Central memory CD8-positive, alpha-beta T cell (primary cell): ENCODE measurements around the gene NOM1.

Experiments
- ATAC-seq: fragments of 150-1000 bp; cut with Tn5 transposase; replicated peaks from 2 replicates; pipeline ENCODE4 v1.10.0; 2022; ENCODE audit warnings: mild to moderate bottlenecking, moderate FRiP score, moderate number of reproducible peaks; ENCODE audit not compliant: poor library complexity, severe bottlenecking; ENCODE audit errors: extremely low read depth
- DNase-seq, 2 donors: peaks; one replicate each; pipeline ENCODE4 v3.0.0; 2021; ENCODE audit warnings: low spot score in 2 of 2
- H3K27ac Mint-ChIP-seq: one replicate; pipeline ENCODE4 v1.8.0; 2022; ENCODE audit warnings: low read depth, mild to moderate bottlenecking, moderate library complexity, mixed read lengths
- H3K27me3 Mint-ChIP-seq: one replicate; pipeline ENCODE4 v1.8.0; 2022; ENCODE audit warnings: mixed read lengths
- H3K36me3 Mint-ChIP-seq: one replicate; pipeline ENCODE4 v1.8.0; 2022; ENCODE audit warnings: mild to moderate bottlenecking, moderate library complexity, mixed read lengths; ENCODE audit not compliant: insufficient read depth
- H3K4me1 Mint-ChIP-seq: one replicate; pipeline ENCODE4 v1.8.0; 2022; ENCODE audit warnings: mixed read lengths
- H3K4me3 Mint-ChIP-seq: one replicate; pipeline ENCODE4 v1.8.0; 2022; ENCODE audit warnings: mild to moderate bottlenecking, moderate library complexity, mixed read lengths
- H3K9me3 Mint-ChIP-seq: one replicate; pipeline ENCODE4 v1.8.0; 2022; ENCODE audit warnings: mixed read lengths

Gene NOM1

GRCh38 chr7:157020514-157021070 lies 71.1 kb downstream of the NOM1 start:
- ATAC-seq = no peak
- Mint-ChIP-seq H3K27ac (no peak overlapping the region), H3K27me3 (peaks cover 83% of the 10 kb centered on the region), H3K9me3 (no peaks in the 10 kb centered on the region), H3K4me3 (no peak overlapping the region), H3K36me3 (peaks cover 3% of the 10 kb centered on the region), H3K4me1 (no peaks in the 10 kb centered on the region)
- DNase-seq = no peak

- peaks cover 83% of the 10 kb centered on the region for H3K27me3 Mint-ChIP-seq
- H3K9me3 Mint-ChIP-seq = no peaks in the 10 kb centered on the region
- no peak for DNase-seq
- no peak overlapping the region for H3K4me3 Mint-ChIP-seq
- no peak for ATAC-seq
- peaks cover 2% of the 10 kb centered on the region for H3K36me3 Mint-ChIP-seq
- H3K4me1 Mint-ChIP-seq = no peaks in the 10 kb centered on the region
- no peak overlapping the region for H3K27ac Mint-ChIP-seq
These were observed 71.8 kb downstream of the NOM1 start for GRCh38 chr7:157021071-157021870.

- Mint-ChIP-seq H3K27ac (no peak overlapping the region), H3K36me3 (no peaks in the 10 kb centered on the region), H3K27me3 (peaks cover 83% of the 10 kb centered on the region), H3K4me1 (no peaks in the 10 kb centered on the region), H3K4me3 (no peak overlapping the region), H3K9me3 (no peaks in the 10 kb centered on the region)
- ATAC-seq (no peak), DNase-seq (no peak)
These were observed 72.6 kb downstream of the NOM1 start for GRCh38 chr7:157021871-157022680.
